SIG-M5 (cell line): ENCODE measurements around the gene VWA5B1.
"Not testable (repeated sequence)": the region's sequence is repeated elsewhere in the genome, so short reads cannot be mapped to it uniquely, and the experiment has no call there.

ENCODE experiments used
- DNase-seq: peaks from one replicate; lab custom pipeline; 2025; lab: John Stamatoyannopoulos, UW

VWA5B1 gene

GRCh38 chr1:20281801-20282200 lies 8.9 kb upstream of the VWA5B1 start:
- DNase-seq: no peak

GRCh38 chr1:20282533-20282932 lies 8.1 kb upstream of the VWA5B1 start:
- no peak for DNase-seq

- no peak for DNase-seq
Measured at GRCh38 chr1:20284046-20284445, 6.6 kb upstream of the VWA5B1 start.

- no peak for DNase-seq
Measured at GRCh38 chr1:20284625-20285024, 6.0 kb upstream of the VWA5B1 start.

GRCh38 chr1:20285510-20285909 lies 5.2 kb upstream of the VWA5B1 start:
- DNase-seq: no peak

- not testable (repeated sequence) for DNase-seq
Measured at GRCh38 chr1:20287696-20288095, 3.0 kb upstream of the VWA5B1 start.

- DNase-seq: no peak
Measured at GRCh38 chr1:20291645-20292084, 990 bp downstream of the VWA5B1 start.

GRCh38 chr1:20298626-20299025 lies 8.0 kb downstream of the VWA5B1 start:
- no peak for DNase-seq

GRCh38 chr1:20301463-20302107 lies 10.9 kb downstream of the VWA5B1 start:
- DNase-seq: no peak

- no peak for DNase-seq
Measured at GRCh38 chr1:20302108-20302471, 11.4 kb downstream of the VWA5B1 start.

GRCh38 chr1:20307026-20307425 lies 16.4 kb downstream of the VWA5B1 start:
- DNase-seq: no peak

GRCh38 chr1:20308569-20308968 lies 17.9 kb downstream of the VWA5B1 start:
- DNase-seq: no peak

GRCh38 chr1:20311289-20311688 lies 20.6 kb downstream of the VWA5B1 start:
- no peak for DNase-seq

- DNase-seq: no peak
Measured at GRCh38 chr1:20312310-20312709, 21.6 kb downstream of the VWA5B1 start.

GRCh38 chr1:20312818-20313217 lies 22.1 kb downstream of the VWA5B1 start:
- no peak for DNase-seq

GRCh38 chr1:20317471-20317870 lies 26.8 kb downstream of the VWA5B1 start:
- no peak for DNase-seq

- DNase-seq: no peak
Measured at GRCh38 chr1:20318521-20318920, 27.8 kb downstream of the VWA5B1 start.

GRCh38 chr1:20318971-20319370 lies 28.3 kb downstream of the VWA5B1 start:
- no peak for DNase-seq

GRCh38 chr1:20319456-20320220 lies 29.0 kb downstream of the VWA5B1 start:
- DNase-seq: no peak

- no peak for DNase-seq
Measured at GRCh38 chr1:20320704-20321103, 30.0 kb downstream of the VWA5B1 start.

- DNase-seq: no peak
Measured at GRCh38 chr1:20321573-20321972, 30.9 kb downstream of the VWA5B1 start.

GRCh38 chr1:20322081-20322824 lies 31.6 kb downstream of the VWA5B1 start:
- no peak for DNase-seq
